RWPE1 (cell line): ENCODE data around the gene TMEM116.
A peak's percentile ranks its signal among the peaks of the same experiment; 100 is the strongest.

Source experiments
- CTCF ChIA-PET: fragments of 350-600 bp; sonication (Branson Sonifier 250); formaldehyde crosslinking; extraction: SDS; loops from one replicate; lab custom pipeline; 2021; lab: Yijun Ruan, JAX
- POLR2A ChIA-PET: fragments of 400-600 bp; formaldehyde crosslinking; extraction: SDS; loops from one replicate; lab custom pipeline; 2020; ENCODE audit warnings: antibody characterized with exemption; ENCODE audit not compliant: low non-redundant PET; lab: Yijun Ruan, JAX
- DNase-seq: peaks from one replicate; pipeline ENCODE4 v3.0.0; 2012; ENCODE audit warnings: low spot score
- H3K27ac ChIP-seq: fragments of 450-650 bp; 2 replicates; pipeline ENCODE4 v1.5.1; 2017
- TF ChIP-seq, protein P1 (sequence below): fragments of 450-650 bp; conservative IDR thresholded peaks from 2 replicates; pipeline ENCODE4 v1.5.1; 2017; ENCODE audit warnings: low read depth, mild to moderate bottlenecking

Gene TMEM116

DNA sequence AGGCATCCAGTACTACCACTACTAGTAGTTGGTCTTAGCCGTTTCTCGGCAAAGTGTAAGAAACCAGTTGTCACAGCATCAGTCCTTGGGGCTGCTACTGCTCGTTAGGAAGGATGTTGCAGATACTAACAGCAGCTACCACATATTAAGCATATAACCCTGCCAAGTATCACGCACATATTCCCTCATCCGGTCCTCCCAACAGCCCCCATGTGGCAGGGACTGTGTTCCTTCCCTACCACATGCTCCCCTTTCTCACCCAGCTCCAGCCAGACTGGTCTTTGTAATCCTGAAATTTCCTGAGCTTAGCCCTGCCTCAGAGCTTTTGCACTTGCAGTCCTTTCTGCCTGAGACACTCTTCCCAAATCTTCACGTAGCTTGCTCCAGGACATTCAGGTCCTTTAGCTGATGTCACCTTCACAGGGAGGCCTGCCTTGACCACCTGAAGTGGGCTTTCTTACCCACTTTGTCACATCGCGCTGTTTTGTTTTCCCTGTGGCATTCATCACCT, 8.0 kb upstream of the TMEM116 start:
- no peak overlapping the region for H3K27ac ChIP-seq
- TF ChIP-seq, protein P1, sequence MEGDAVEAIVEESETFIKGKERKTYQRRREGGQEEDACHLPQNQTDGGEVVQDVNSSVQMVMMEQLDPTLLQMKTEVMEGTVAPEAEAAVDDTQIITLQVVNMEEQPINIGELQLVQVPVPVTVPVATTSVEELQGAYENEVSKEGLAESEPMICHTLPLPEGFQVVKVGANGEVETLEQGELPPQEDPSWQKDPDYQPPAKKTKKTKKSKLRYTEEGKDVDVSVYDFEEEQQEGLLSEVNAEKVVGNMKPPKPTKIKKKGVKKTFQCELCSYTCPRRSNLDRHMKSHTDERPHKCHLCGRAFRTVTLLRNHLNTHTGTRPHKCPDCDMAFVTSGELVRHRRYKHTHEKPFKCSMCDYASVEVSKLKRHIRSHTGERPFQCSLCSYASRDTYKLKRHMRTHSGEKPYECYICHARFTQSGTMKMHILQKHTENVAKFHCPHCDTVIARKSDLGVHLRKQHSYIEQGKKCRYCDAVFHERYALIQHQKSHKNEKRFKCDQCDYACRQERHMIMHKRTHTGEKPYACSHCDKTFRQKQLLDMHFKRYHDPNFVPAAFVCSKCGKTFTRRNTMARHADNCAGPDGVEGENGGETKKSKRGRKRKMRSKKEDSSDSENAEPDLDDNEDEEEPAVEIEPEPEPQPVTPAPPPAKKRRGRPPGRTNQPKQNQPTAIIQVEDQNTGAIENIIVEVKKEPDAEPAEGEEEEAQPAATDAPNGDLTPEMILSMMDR, result no peak
- no peak for DNase-seq
- POLR2A ChIA-PET, result no interaction called here
- CTCF ChIA-PET, result interaction anchor here (0.6 to 0.8 kb wide), 2 partner anchors 14 to 81 kb away, joined by 3 read pairs; no protein-coding TSS in a partner anchor

DNA sequence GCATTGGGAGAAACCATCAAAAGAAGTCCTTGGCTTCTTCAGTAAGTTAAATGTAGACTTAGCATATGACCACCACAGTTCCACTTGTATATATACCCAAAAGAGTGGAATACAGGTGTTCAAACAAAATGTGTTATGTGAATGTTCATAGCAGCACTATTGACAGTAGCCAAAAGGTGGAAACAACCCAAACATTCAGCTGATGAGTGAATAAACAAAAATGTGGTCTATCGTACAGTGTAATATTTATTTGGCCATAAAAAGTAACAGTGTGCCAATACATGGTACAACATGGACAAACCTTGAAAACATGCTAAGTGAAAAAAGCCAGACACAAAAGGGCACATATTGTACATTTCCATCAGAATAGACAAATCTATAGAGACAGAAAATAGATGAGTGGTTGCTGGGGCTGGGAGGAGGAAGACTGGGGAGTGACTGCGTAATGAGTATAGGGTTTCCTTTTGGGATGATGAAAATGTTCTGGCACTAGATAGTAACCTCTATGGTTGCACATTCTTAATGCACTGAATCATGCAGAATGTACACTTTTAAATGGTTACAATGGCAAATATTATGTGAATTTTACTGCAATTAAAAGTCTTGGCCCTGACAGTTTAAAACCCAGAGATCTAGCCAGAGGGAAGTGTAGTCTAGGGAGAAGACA, 5.7 kb upstream of the TMEM116 start:
- peak overlapping the region; percentile 71; the same call in 1 of the 2 replicates for H3K27ac ChIP-seq
- POLR2A ChIA-PET, result no interaction called here
- DNase-seq, result peak; percentile 68
- CTCF ChIA-PET, result no interaction called here
- TF ChIP-seq, protein P1, result no peak

DNA sequence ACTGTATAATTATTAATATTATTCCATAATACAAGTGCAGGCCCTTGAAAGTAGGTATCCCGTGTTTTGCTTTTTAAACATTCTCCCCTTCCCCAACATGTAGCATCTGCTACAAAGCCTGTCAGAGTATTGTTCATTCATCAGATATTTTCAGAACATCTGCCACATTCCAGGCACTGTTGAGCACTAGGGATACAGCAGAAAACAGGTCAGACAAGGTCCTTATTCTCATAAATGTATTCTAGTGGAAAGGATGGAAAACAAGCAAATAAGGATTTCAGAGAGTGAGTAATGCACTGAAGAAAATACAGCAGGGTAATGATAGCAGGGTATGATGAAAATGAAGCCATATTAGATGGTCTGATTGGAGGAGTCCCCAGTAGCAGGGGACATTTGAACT, 4.1 kb upstream of the TMEM116 start:
- TF ChIP-seq, protein P1, result no peak
- ChIA-PET POLR2A (no interaction called here), CTCF (no interaction called here)
- DNase-seq, result no peak
- no peak overlapping the region for H3K27ac ChIP-seq

DNA sequence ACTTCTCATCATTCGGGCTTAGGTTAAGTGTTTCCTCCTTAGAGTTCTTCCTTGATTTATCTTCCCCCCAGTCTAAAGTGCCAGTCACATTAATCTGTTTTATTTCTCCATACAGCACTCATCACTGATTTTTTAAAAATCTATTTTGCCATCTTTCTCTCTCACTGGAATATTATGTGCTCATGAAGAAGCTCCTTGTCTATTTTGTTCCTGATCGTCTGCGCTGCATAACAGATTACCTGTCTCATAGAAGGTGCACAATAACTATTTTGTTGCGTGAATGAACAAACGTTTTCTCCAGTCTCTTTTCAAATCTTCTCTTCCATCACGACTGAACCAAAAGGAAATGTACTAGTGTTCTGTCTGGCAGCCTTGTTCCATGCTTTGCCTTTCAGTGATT, 3.0 kb upstream of the TMEM116 start:
- TF ChIP-seq, protein P1, result no peak
- POLR2A ChIA-PET, result no interaction called here
- no peak for DNase-seq
- CTCF ChIA-PET, result no interaction called here
- no peak overlapping the region for H3K27ac ChIP-seq

DNA sequence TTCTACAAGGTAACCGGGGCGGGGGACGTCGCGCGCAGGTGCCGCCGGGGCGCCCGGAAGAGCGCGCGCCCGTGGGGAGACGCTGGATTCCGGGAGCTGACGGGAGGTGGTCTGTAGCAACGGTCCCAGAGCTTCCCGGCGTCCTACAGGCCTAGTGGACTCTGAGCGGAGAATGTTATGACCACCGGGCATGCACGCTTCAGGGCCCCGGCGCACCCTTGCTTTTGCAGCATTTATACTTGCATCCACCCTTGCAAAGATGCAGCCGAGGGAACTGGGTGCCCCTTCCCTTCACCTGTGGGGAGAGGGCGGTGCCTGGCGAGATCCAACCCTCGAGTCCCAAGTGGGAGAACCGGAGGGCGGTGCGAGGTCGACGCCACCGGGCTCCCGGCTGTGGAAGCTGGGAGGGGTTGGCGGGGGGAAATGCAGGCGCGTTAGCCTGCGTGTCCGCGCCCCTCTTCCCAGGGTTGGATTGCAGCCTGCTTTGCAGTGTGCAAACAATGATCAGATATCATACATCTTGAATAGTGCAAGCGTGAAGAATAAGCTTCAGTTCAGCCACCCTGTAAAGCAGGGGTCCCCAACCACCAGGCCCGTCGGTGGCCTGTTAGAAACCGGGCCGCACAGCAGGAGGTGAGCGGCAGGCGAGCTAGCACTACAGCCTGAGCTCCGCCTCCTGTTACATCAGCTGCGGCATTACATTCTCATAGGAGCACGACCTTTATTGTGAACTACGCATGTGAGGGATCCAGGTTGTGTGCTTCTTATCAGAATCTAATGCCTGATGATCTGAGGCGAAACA, 837 bp upstream of the TMEM116 start:
- ChIA-PET POLR2A (interaction anchor here (1.0 to 1.3 kb wide), 3 partner anchors 9 to 94 kb away, joined by 3 to 4 read pairs (median 3); no protein-coding TSS in a partner anchor), CTCF (interaction anchor here (0.7 to 0.9 kb wide), 3 partner anchors 58 to 373 kb away, joined by 3 read pairs; no protein-coding TSS in a partner anchor)
- TF ChIP-seq, protein P1, result no peak
- peak; percentile 42 for DNase-seq
- peak overlapping the region; percentile 99 for H3K27ac ChIP-seq

DNA sequence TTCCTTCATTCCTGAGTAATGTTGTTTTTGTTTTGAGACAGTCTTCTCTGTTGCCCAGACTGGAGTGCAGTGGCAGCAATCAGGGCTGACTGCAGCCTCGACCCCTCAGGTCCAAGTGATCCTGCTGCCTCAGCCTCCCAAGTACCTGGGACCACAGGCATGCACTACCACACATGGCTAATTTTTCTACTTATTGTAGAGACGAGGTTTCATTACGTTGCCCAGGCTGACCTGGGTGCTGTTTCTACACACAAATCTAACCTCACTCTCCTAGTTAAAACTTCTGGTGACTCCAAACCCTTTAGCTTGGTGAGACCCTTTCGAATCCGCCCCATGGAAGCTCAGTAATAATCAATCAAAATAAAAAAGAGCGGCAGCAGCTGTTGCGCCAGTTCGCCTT, 1.3 kb downstream of the TMEM116 start:
- no peak for DNase-seq
- CTCF ChIA-PET, result interaction anchor here (0.6 kb wide), 2 partner anchors 88 to 99 kb away, joined by 3 to 6 read pairs; no protein-coding TSS in a partner anchor
- peak overlapping the region; percentile 99 for H3K27ac ChIP-seq
- TF ChIP-seq, protein P1, result no peak
- POLR2A ChIA-PET, result no interaction called here
